ENCODE measurements around the gene ATP8B4. TPM values are rescaled to one million over a fixed set of nuclear protein-coding genes. Genes with fewer than 3 reads are reported as not detected.
"Not testable (repeated sequence)": the region's sequence is repeated elsewhere in the genome, so short reads cannot be mapped to it uniquely, and the experiment has no call there.

Gene ATP8B4
- total RNA-seq, 1 experiment from 2014 or later: 0.04 TPM

DNA sequence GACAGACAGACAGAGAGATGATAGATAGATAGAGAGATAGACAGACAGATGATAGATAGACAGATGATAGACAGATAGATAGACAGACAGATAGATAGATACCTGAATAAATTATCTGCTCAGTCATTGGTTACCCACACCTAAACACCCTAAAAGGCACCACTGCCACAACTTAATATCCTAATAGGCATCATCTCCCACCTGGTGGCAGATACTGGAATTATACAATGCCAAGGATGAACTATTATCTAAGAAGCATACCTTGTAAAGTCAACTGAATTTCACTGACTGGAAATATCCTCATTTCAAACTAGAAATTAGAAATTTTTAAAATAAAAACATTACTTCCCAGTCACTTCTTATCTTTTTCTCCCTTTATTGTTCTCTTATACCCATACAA is 19.4 kb upstream of the ATP8B4 start:
- DNase-seq (ENCODE audit: low spot score): no peak

DNA sequence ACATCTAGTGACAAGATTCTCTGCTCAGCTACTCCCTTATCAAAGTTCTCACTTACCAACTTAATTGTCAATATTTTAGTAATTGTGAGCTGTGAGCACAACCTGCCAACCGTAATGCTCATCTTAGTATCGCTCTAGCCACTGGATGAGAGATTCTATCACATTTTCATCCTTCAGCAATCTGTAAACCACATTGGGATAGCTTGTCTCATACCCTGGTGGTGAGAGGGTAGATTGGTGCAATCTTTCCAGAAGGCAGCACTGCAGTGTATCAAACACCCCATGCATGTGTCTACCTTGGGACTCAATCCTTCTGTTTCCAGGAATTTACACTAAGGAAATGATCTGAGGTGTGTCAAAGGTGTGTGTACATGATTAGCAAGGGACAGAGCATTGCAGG is 18.9 kb upstream of the ATP8B4 start:
- DNase-seq (ENCODE audit: low spot score): no peak

- DNase-seq (ENCODE audit: low spot score): peak; percentile 18
Observed at GRCh38 chr15:50137330-50137761, 18.3 kb upstream of the ATP8B4 start.

DNA sequence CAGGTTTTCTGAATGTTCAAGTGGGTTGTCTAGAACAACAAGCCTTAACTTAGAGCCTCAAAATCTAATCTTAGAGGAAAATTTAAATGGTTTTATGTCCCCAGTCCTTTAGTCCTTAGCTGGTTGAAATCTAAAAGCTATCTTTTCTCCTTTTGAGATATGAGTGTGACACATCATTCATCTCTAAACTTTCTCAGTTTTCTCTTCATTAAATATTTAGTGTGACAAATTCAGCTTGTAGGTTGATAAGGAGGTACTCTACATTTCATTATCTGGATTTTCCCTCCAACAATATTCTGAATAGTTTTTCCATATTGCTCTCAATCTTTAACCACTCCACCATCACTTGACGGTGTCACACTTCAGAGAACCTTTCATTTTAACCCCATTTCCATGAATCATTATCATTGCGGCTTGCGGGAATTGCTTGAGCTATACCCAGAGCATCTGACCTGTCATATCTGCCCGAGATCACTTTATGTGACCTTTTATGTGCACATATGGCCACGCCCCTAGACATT is 16.1 kb upstream of the ATP8B4 start:
- DNase-seq (ENCODE audit: low spot score): no peak

GRCh38 chr15:50134524-50135024 is 15.5 kb upstream of the ATP8B4 start:
- peak; percentile 59 for DNase-seq (ENCODE audit: low spot score)

GRCh38 chr15:50132251-50132984 is 13.4 kb upstream of the ATP8B4 start:
- not testable (repeated sequence) for DNase-seq (ENCODE audit: low spot score)

DNA sequence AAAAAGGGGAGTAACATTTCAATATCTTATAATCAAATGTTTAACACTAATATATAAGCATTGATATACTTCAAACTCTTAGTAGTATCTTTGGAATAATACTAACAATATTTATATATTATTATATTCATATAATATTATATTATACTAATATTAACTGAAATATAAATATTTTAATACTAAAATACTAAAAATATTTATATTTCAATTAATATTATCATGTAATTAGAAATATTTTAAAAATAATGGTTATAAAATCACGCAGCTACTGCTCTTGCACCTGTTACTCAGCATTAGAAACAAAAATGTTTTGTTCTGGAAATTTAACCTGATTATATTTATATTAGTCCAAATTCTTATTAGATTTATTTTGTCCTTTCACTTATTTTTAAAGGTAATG is 12.6 kb upstream of the ATP8B4 start:
- no peak for DNase-seq (ENCODE audit: low spot score)

- no peak for DNase-seq (ENCODE audit: low spot score)
Observed at GRCh38 chr15:50128266-50128665, 9.2 kb upstream of the ATP8B4 start.

DNA sequence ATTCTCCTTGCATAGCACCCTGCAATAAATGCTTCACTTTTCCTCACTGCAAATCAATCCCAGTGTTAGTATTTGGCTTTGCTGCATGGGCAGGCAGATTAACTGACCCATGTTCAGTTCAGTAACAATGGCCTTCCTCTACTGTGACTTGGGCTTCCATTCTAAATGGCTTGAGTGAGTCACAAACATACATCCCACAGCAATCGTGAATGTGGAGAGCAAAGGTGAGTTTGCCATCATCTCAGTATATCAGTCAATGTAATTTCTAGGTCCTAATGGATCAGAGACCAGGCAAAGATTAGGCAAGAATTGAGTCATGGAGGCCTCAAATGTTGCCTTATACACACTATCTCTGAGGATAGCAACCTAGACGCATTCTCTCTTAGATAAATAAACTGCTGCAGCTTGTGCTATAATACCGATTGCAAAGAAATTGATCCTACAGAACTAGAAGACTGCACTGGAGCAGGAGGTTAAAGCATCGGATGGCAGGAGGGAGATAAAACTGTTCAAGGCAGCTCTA is 8.3 kb upstream of the ATP8B4 start:
- DNase-seq (ENCODE audit: low spot score): no peak

DNA sequence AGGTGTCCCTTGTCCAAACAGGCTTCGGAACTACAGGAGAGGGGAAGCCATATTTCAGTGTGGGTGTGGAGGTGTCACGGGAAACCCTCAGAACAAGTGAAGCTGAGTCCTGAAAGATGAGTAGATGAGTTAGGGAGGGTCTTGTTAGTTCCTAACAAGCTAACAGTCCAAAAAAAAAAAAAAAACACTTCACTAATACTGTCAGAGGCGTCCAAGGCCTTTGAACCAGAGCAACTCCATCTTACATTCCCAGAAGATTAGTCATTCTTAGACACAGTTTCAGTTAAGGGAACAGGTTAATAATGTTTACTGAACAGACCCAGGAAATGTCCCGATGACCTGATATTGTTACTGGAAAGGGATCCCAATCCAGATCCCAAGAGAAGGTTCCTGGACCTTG is 7.0 kb upstream of the ATP8B4 start:
- no peak for DNase-seq (ENCODE audit: low spot score)

DNA sequence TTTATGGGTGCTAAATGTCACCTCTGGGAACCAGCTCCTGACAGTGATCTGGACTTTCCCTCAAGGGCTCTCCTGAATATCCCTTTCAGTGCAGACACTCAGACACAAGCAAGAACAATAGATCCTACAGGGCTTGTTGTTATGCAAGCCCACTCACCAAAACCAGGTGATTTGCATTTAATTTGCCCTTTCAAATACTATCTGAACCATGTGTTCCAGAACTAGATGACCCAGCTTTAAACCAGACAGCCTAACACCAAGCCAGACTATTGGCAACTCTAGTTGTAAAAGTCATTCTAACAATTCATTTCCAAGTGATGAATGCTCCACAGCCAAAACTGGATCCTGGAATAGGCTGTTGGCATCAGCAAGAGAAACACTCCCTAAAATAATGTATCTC is 5.6 kb upstream of the ATP8B4 start:
- no peak for DNase-seq (ENCODE audit: low spot score)

GRCh38 chr15:50123861-50124557 is 5.0 kb upstream of the ATP8B4 start:
- DNase-seq (ENCODE audit: low spot score): no peak

DNA sequence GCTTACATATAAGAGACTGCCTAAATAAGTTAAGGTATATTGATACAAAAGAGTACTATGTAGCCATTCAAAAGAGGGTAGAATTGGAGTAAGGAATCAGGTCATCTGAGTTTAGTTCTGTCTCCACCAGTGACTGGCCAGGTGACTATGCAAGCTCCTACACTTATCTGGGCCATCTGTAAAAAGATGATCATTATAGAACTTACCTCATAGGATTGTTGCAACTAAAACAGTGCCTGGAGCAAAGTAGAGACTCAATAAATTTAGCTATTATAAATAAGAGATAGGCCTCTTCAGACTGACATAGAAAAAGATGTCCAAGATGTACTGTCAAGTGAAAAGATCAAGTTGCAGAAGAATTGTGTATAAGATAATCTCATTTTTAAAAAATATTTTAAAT is 1.7 kb upstream of the ATP8B4 start:
- DNase-seq (ENCODE audit: low spot score): no peak

DNA sequence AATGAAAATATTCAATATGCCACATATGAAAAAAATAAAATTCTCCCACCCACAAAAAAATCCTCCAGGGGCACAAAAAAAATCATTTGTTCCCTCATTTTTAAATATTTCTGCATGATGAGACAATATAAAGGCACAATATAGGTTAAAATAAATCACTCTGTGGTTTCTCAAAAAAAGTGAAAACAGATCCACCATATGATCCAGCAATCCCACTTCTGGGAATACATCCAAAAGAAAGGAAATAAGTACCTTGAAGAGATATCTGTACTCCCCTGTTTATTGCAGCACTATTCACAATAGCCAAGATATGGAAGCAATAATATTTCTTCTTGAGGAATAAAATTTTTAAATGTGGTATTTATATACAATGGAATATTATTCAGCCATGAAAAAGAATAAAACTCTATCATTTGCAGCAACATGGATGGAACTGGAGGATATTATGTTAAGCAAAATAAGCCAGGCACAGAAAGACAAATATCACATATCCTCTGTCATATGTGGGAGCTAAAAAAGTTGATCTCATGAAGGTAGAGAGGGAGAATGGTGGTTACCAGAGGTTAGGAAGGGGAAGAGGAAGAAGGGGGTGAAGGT is 1.5 kb downstream of the ATP8B4 start:
- no peak for DNase-seq (ENCODE audit: low spot score)

DNA sequence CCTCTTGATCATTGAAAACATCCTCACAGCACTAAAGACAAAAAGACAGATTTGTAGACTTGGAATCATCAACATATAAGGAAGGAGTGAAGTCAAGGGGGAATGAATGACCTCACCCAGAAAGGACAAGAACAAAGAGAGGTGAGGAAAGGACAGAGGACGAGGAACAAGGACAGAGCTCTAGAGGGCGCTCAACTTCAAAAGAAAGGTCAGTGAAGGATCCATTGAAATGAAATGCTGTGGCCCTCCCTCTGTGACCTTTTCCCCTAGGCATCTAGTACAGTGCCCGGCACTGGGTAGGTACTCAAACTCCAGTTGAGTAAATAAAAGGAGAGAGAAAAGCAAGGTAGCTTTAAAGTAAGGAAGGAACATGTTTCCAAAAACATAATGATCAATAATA is 2.6 kb downstream of the ATP8B4 start:
- no peak for DNase-seq (ENCODE audit: low spot score)

DNA sequence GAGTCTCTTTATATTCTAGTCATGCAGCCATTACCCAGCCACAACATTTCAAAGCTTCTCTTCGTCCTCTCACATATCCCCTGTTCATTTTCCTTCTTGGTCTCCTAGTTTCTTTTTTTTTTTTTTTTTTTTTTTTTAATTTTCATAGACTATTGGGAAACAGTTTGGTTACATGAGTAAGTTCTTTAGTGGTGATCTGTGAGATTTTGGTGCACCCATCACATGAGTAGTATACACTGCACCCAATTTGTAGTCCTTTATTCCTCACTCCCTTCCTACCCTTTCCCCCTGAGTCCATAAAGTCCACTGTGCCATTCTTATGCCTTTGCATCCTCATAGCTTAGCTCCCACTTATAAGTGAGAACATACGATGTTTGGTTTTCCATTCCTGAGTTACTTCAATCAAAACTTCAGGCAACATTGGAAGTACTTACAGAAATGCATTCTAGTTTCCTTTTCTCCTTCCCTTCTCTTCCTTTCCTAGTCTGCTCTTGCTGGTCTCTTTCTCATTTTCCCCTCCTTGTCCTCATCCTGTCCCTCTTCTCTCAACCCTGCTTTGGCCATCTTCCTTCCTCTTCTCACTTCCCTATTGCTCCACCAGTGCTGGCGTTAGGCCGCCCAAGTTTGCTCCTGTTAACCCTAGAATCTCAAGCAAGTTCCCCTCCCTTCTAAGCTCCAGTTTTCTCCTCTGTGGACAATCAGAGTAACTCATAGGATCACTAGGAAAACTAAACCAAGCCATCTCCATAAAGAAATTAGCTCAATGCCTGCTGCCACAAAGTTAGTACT is 4.8 kb downstream of the ATP8B4 start:
- no peak for DNase-seq (ENCODE audit: low spot score)

DNA sequence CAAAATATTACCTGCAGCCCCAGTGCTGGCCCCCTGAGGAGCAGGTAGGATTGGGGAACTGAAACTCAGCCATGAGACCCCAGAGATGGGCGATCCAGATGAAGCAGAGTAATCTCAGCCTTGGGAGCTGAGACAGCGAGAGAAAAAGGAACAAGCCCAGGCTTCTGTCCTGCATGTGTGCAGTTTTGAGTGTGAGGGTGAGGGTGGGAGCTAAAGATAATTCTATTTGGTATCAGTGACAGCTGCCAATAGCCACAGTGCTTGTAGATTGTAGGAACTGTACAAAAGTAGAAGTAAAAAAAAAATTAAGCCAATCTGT is 5.9 kb downstream of the ATP8B4 start:
- no peak for DNase-seq (ENCODE audit: low spot score)

GRCh38 chr15:50112488-50113186 is 6.4 kb downstream of the ATP8B4 start:
- no peak for DNase-seq (ENCODE audit: low spot score)

GRCh38 chr15:50110285-50110684 is 8.7 kb downstream of the ATP8B4 start:
- DNase-seq (ENCODE audit: low spot score): no peak

DNA sequence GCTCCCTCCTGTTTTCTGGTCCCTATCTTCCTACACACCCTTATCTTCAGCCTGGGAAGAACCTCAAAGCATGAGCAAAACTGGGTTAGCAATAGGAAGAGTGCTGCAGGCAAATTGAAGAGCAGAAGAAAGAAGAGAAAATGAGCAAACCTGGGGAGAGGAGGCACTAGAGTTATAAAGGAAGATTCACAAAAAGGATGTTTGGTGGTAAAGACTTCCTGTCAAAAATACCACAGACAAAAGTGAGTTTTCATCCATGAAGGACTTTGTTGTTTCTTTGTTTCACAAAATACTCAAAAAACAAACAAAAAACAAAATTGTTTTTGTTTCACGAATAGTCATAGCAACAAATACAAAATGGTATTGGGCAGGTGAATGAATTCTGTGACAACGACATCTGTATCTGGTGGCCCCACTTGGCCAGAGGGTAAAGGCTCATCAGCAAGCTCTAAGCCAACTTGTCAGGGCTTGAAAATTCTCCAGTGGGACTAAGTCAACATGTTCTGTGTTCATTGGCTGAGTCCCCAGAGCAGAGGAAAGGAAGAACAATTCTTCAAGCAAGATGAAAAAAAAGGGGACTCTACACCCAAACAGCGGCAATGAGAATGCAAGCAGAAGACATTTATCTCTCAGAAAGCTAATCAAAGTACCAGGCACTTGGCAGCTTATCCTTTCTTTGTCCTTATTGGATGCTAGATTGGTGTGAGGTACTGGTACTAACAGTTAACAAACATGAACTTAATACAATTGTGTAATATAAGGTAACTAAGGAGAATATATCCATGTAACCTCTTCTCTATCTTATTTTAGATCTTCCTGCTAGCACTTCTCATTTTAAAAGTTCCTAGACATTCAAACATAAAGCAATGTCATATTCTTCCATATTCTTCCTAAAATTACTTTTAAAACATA is 9.7 kb downstream of the ATP8B4 start:
- no peak for DNase-seq (ENCODE audit: low spot score)

Data from H4 (cell line).